Endothelial cell (in vitro differentiated cells): Measurements from ENCODE around the gene KIF6. TPM values are rescaled to one million over a fixed set of nuclear protein-coding genes. Genes with fewer than 3 reads are reported as not detected.

ENCODE experiments used
- DNase-seq: peaks from one replicate; pipeline ENCODE4 v3.0.0; 2021; ENCODE audit warnings: low spot score
- H3K27ac Mint-ChIP-seq: one replicate; pipeline ENCODE4 v1.8.0; 2021; ENCODE audit warnings: mixed read lengths, inconsistent platforms; ENCODE audit not compliant: unreplicated experiment
- H3K27me3 Mint-ChIP-seq: one replicate; pipeline ENCODE4 v1.8.0; 2021; ENCODE audit warnings: mild to moderate bottlenecking, moderate library complexity, mixed read lengths, inconsistent platforms; ENCODE audit not compliant: unreplicated experiment
- H3K36me3 Mint-ChIP-seq: one replicate; pipeline ENCODE4 v1.8.0; 2021; ENCODE audit warnings: mild to moderate bottlenecking, low read depth, mixed read lengths, inconsistent platforms; ENCODE audit not compliant: unreplicated experiment
- H3K4me1 Mint-ChIP-seq: one replicate; pipeline ENCODE4 v1.8.0; 2021; ENCODE audit warnings: mild to moderate bottlenecking, mixed read lengths, inconsistent platforms; ENCODE audit not compliant: unreplicated experiment
- H3K4me3 Mint-ChIP-seq: one replicate; pipeline ENCODE4 v1.8.0; 2021; ENCODE audit warnings: mild to moderate bottlenecking, mixed read lengths, inconsistent platforms; ENCODE audit not compliant: unreplicated experiment
- H3K9me3 Mint-ChIP-seq: one replicate; pipeline ENCODE4 v1.8.0; 2021; ENCODE audit warnings: mixed read lengths, inconsistent platforms; ENCODE audit not compliant: unreplicated experiment
- CTCF ChIP-seq: fragments of 200-600 bp; sonication (generic); IDR thresholded peaks from one replicate; pipeline ENCODE4 v1.5.0; 2021; ENCODE audit warnings: antibody characterized with exemption; ENCODE audit not compliant: unreplicated experiment
- total RNA-seq: library from RNA; stranded (reverse); fragmentation: NEBNext Ultra II Directional; extraction: Animal tissue kit (Norgen Biotek cat#: 25700); gene quantifications from one replicate; pipeline ENCODE4 v1.2.1, GENCODE V29; 2021; ENCODE audit not compliant: unreplicated experiment

Gene KIF6
- total RNA-seq, 1 donor from 2014 or later = 0.46 TPM

DNA sequence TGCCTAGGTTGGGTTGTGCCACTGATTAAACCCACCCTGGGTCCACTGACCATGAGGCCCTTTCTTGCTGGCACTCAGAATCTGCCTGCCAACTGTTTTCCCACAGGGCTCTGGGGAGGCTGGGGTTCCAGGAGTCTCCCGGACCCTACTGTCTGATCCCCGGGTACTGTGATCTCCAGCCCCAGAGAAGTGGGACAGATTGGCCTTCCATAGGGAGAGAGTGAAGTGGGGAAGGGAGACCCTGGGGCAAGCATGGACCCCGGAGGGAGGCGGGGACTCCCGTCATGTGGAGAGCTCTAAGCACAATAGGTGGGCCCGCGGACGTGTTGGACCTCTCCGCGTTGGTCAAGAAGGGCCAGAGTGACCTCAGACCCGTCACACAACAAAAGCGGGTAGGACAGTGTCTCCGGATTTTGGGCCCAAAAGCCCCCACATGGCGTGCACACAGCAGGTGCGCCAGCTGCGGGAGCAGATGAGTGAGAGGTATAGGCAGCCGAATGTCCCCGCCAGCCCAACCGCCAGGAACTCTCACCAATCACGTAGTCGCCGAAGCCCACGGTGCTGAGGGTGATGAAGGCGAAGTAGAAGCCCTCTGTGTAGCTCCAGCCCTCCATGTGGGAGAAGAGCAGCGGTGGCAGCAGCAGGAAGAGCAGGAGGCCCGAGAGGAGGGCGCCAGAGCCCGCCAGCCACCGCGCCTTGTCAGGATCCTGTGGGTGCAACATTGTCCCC is 421.6 kb downstream of the KIF6 start:
- Mint-ChIP-seq H3K4me1 (peaks cover 22% of the 10 kb centered on the region), H3K9me3 (no peaks in the 10 kb centered on the region), H3K36me3 (peaks cover 30% of the 10 kb centered on the region), H3K4me3 (no peak overlapping the region), H3K27me3 (peaks cover 10% of the 10 kb centered on the region), H3K27ac (no peak overlapping the region)
- no peak for DNase-seq
- TF ChIP-seq CTCF = no peak

DNA sequence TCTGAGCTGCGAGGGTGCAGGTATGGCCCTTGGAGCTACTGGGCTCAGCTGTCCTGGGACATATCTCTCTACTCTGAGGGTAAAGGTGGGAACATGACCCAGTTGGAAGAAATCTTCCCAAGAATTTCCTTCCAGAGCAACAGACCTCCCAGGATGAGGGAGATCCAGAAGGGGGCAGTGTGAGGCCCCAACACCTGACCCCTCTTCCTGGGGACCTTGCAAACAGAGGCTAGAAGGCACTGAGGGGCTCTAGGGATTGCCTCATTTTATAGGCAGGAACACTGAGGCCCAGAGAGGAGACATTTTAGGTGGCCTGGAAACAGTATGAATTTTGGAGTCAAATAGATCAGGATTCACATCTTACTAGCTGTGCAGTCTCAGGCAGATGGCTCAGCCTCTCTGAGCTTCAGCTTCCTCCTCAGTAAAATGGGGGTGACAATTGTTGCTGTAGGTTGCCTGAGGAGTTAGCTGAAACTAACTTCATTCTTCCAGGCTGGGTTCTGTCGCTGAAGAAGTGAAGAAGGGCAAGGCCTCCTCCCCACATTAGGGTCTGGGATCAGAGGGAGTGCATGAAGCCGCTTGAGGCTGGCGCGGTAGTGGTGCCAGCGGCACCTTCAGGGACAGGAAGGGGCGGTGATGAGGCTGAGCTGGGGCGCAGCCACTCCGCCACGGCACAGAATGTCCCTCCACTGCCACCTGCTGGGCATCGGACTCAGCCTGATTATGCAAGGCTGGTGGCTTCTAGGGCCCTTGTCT is 422.4 kb downstream of the KIF6 start:
- Mint-ChIP-seq H3K36me3 (peaks cover 29% of the 10 kb centered on the region), H3K27ac (no peak overlapping the region), H3K4me3 (no peak overlapping the region), H3K27me3 (peaks cover 10% of the 10 kb centered on the region), H3K9me3 (no peaks in the 10 kb centered on the region), H3K4me1 (peaks cover 20% of the 10 kb centered on the region)
- DNase-seq = peak; percentile 87
- TF ChIP-seq CTCF = peak; percentile 82

- Mint-ChIP-seq H3K27ac (no peak overlapping the region), H3K9me3 (no peaks in the 10 kb centered on the region), H3K36me3 (peaks cover 25% of the 10 kb centered on the region), H3K4me1 (peaks cover 13% of the 10 kb centered on the region), H3K4me3 (peak overlapping the region; percentile 74), H3K27me3 (peaks cover 11% of the 10 kb centered on the region)
- DNase-seq = no peak
- no peak for TF ChIP-seq CTCF
Measured at GRCh38 chr6:39302011-39302410, 423.2 kb downstream of the KIF6 start.

DNA sequence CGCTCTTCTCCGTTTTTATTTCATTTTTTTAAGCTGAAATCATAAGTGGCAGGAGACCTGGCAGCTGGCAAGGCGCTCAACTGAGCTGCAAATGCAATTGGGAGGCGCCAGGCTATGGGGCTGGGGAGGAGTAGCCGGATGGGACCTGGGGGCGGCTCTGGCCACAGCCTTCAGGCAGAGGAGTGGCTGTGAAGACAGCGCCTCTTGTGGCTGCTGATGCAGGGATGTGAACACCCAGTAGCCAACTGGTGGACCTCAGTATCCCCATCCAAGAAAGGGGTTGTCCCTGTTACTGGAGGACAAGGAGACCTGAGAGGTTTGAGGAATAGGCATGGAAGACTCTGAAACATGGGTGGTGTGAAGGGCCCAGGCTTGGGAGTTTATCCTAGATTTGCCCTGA is 423.6 kb downstream of the KIF6 start:
- H3K4me3 Mint-ChIP-seq = no peak overlapping the region
- peaks cover 25% of the 10 kb centered on the region for H3K36me3 Mint-ChIP-seq
- no peak overlapping the region for H3K27ac Mint-ChIP-seq
- H3K4me1 Mint-ChIP-seq = peaks cover 12% of the 10 kb centered on the region
- H3K9me3 Mint-ChIP-seq = no peaks in the 10 kb centered on the region
- peak; percentile 39 for DNase-seq
- TF ChIP-seq CTCF = peak; percentile 44
- peaks cover 13% of the 10 kb centered on the region for H3K27me3 Mint-ChIP-seq

GRCh38 chr6:39300739-39301138 is 424.5 kb downstream of the KIF6 start:
- Mint-ChIP-seq H3K27ac (no peak overlapping the region), H3K36me3 (peaks cover 22% of the 10 kb centered on the region)

More at GRCh38 chr6:39300739-39301138, 424.5 kb downstream of the KIF6 start:
- Mint-ChIP-seq H3K9me3 (no peaks in the 10 kb centered on the region), H3K4me3 (peak overlapping the region; percentile 39), H3K4me1 (peaks cover 12% of the 10 kb centered on the region), H3K27me3 (peaks cover 13% of the 10 kb centered on the region)
- DNase-seq = no peak
- no peak for TF ChIP-seq CTCF
